SK-N-SH treated with all-trans-retinoic acid at 6 μM for 48 hours (cell line): ENCODE results near the gene NFXL1.

Experiments used
- CSDC2 ChIP-seq: fragments of 250-450 bp; sonication (Bioruptor Pico); IDR thresholded peaks from 2 replicates; pipeline ENCODE4 v1.5.0; 2020; ENCODE audit warnings: mild to moderate bottlenecking, moderate library complexity
- ISL1 ChIP-seq: fragments of 250-450 bp; sonication (Bioruptor Pico); IDR thresholded peaks from 2 replicates; pipeline ENCODE4 v2.1.2; 2022; ENCODE audit warnings: mild to moderate bottlenecking, moderate library complexity
- RARB ChIP-seq: fragments of 250-450 bp; sonication (Bioruptor Pico); IDR thresholded peaks from 2 replicates; pipeline ENCODE4 v1.8.0; 2021; ENCODE audit warnings: mild to moderate bottlenecking, moderate library complexity
- TOX ChIP-seq: fragments of 250-450 bp; sonication (Bioruptor Pico); IDR thresholded peaks from 2 replicates; pipeline ENCODE4 v1.8.0; 2021; ENCODE audit warnings: mild to moderate bottlenecking, moderate library complexity, borderline replicate concordance
- TF ChIP-seq, protein P1 (sequence below): fragments of 250-450 bp; sonication (Bioruptor Pico); IDR thresholded peaks from 2 replicates; pipeline ENCODE4 v1.5.1; 2020; ENCODE audit warnings: low read depth, mild to moderate bottlenecking, moderate library complexity
- TF ChIP-seq, protein P2 (sequence below): fragments of 250-450 bp; sonication (Bioruptor Pico); IDR thresholded peaks from 2 replicates; pipeline ENCODE4 v1.5.1; 2021; ENCODE audit warnings: mild to moderate bottlenecking, moderate library complexity

DNA sequence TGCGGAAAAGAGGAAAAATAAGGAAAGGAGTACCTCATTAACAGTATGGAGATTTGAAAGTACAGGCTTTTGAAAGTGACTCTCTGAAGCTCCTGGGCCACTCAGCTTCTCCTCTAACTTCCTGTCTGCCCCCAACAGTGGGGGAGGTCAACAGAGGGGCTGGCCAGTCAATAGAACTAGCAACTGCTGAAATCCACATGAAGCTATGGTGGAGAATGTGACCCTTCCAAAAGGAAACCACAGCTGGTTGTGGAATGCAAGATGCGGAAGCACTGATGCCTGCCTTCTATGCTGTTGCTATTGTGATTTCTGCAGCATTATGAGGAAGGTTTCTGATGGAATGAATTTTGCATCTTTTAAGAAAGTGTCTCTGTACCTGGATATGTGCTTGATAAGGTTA lies 78.9 kb downstream of the NFXL1 start:
- TF ChIP-seq CSDC2 (no peak), ISL1 (CRISPR knock-in tag) (no peak), TOX (CRISPR knock-in tag) (no peak), RARB (CRISPR knock-in tag) (no peak)
- TF ChIP-seq, protein P1, sequence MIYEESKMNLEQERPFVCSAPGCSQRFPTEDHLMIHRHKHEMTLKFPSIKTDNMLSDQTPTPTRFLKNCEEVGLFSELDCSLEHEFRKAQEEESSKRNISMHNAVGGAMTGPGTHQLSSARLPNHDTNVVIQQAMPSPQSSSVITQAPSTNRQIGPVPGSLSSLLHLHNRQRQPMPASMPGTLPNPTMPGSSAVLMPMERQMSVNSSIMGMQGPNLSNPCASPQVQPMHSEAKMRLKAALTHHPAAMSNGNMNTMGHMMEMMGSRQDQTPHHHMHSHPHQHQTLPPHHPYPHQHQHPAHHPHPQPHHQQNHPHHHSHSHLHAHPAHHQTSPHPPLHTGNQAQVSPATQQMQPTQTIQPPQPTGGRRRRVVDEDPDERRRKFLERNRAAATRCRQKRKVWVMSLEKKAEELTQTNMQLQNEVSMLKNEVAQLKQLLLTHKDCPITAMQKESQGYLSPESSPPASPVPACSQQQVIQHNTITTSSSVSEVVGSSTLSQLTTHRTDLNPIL (CRISPR knock-in tag), result no peak
- TF ChIP-seq, protein P2, sequence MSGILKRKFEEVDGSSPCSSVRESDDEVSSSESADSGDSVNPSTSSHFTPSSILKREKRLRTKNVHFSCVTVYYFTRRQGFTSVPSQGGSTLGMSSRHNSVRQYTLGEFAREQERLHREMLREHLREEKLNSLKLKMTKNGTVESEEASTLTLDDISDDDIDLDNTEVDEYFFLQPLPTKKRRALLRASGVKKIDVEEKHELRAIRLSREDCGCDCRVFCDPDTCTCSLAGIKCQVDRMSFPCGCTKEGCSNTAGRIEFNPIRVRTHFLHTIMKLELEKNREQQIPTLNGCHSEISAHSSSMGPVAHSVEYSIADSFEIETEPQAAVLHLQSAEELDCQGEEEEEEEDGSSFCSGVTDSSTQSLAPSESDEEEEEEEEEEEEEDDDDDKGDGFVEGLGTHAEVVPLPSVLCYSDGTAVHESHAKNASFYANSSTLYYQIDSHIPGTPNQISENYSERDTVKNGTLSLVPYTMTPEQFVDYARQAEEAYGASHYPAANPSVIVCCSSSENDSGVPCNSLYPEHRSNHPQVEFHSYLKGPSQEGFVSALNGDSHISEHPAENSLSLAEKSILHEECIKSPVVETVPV (CRISPR knock-in tag), result no peak
